ENCODE results near the gene PLA2G12B.

GRCh38 chr10:72889391-72889831 lies 65.2 kb downstream of the PLA2G12B start:
- TF ChIP-seq CTCF (IDR thresholded peaks at IDR 0.05) = no peak
- no peak for TF ChIP-seq EP300 (IDR thresholded peaks at IDR 0.05)
- no peak for TF ChIP-seq POLR2A (IDR thresholded peaks at IDR 0.05; ENCODE audit: low read depth)

Measured in esophagus muscularis mucosa (tissue), 4 donors.